ENCODE results near the gene CLECL1.

CLECL1 gene

DNA sequence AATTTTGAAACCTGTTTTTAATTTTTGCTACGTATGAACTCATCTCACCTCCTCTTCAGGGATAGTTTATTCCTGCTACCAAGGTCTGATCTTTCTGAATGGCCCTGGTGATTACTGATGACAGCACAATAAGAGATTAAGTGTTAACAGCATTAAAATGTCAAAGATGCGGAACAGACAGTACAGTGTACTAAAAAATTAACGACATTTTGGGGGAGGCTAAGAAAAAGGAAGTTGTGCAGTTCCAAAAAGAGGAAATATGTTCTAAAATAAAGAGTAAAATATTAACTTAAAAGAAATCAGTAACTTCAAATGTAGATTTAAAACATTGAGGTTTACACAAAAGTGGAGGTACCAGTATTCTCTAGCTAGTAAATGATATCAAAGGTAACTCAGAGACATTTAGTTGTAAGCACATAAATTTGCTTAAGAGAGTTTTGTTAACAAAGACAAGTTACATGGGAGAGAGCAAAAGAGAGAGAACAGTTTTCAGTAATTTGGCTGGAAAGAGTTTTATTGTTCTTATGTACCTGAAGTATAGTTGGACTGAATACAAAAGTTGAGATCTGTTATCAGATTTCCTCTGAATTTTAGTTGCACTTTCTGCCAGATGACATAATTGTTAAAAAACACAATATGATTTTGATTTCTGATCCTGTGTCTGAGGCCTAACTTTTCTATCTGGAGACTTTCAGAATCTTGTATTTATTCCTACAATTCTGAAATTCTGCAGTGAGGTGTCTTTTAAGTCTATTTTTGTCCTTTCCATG, 4.2 kb upstream of the CLECL1 start:
- no peaks in the 10 kb centered on the region for H3K36me3 ChIP-seq (replicated peaks; ENCODE audit: insufficient read depth, low read length)
- H3K4me3 ChIP-seq (ENCODE audit: low read length), result no peak overlapping the region
- H3K9me3 ChIP-seq (replicated peaks; ENCODE audit: insufficient read depth, low read length), result no peaks in the 10 kb centered on the region
- no peak overlapping the region for H3K4me2 ChIP-seq (ENCODE audit: low read depth, low read length)
- peaks cover 19% of the 10 kb centered on the region for H3F3A ChIP-seq (ENCODE audit: insufficient read depth, low read length)
- no peak overlapping the region for H2AFZ ChIP-seq (ENCODE audit: low read length)
- no peak overlapping the region for H3K27ac ChIP-seq (ENCODE audit: low read length)
- DNase-seq, result no peak
- no peaks in the 10 kb centered on the region for H3K79me2 ChIP-seq (ENCODE audit: low read length)
- H3K4me1 ChIP-seq (ENCODE audit: low read length), result peaks cover 28% of the 10 kb centered on the region
- H3K27me3 ChIP-seq (replicated peaks; ENCODE audit: insufficient read depth, low read length), result no peaks in the 10 kb centered on the region
- H4K20me1 ChIP-seq (ENCODE audit: insufficient read depth, low read length), result no peaks in the 10 kb centered on the region
- H3K9ac ChIP-seq (ENCODE audit: low read length), result no peak overlapping the region
- H3K9me2 ChIP-seq (replicated peaks; ENCODE audit: insufficient read depth, low read length), result no peaks in the 10 kb centered on the region
- no peak for TF ChIP-seq EZH2phosphoT487 (IDR thresholded peaks at IDR 0.05; ENCODE audit: low read length)
- no peak for TF ChIP-seq EZH2 (optimal IDR thresholded peaks at IDR 0.05; ENCODE audit: low read depth, low read length)
- TF ChIP-seq, protein P1, sequence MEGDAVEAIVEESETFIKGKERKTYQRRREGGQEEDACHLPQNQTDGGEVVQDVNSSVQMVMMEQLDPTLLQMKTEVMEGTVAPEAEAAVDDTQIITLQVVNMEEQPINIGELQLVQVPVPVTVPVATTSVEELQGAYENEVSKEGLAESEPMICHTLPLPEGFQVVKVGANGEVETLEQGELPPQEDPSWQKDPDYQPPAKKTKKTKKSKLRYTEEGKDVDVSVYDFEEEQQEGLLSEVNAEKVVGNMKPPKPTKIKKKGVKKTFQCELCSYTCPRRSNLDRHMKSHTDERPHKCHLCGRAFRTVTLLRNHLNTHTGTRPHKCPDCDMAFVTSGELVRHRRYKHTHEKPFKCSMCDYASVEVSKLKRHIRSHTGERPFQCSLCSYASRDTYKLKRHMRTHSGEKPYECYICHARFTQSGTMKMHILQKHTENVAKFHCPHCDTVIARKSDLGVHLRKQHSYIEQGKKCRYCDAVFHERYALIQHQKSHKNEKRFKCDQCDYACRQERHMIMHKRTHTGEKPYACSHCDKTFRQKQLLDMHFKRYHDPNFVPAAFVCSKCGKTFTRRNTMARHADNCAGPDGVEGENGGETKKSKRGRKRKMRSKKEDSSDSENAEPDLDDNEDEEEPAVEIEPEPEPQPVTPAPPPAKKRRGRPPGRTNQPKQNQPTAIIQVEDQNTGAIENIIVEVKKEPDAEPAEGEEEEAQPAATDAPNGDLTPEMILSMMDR (IDR thresholded peaks at IDR 0.05; ENCODE audit: low read length), result no peak

DNA sequence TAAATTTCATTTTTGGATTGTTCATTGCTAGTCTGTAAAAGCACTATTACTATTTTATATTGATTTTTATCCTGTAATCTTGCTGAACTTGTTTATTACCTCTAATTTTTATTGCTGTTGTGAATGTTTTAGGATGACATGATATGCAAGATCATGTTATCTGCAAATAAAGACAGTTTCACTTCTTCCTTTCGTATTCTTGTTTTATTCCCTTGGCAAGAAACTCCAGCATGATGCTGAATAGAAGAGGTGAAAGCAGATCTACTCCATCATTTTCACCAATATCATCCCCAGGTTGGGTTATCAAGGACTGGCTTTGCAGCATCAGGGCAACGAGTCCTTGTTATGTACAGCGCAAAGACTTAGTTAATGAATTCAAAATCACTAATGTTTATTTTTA, 2.7 kb upstream of the CLECL1 start:
- H3K9me3 ChIP-seq (replicated peaks; ENCODE audit: insufficient read depth, low read length), result no peaks in the 10 kb centered on the region
- H3K27ac ChIP-seq (ENCODE audit: low read length), result no peak overlapping the region
- H3K27me3 ChIP-seq (replicated peaks; ENCODE audit: insufficient read depth, low read length), result no peaks in the 10 kb centered on the region
- H3K4me1 ChIP-seq (ENCODE audit: low read length), result peaks cover 27% of the 10 kb centered on the region
- peaks cover 11% of the 10 kb centered on the region for H3F3A ChIP-seq (ENCODE audit: insufficient read depth, low read length)
- no peak overlapping the region for H3K9ac ChIP-seq (ENCODE audit: low read length)
- no peaks in the 10 kb centered on the region for H4K20me1 ChIP-seq (ENCODE audit: insufficient read depth, low read length)
- no peak for TF ChIP-seq EZH2phosphoT487 (IDR thresholded peaks at IDR 0.05; ENCODE audit: low read length)
- no peak for TF ChIP-seq EZH2 (optimal IDR thresholded peaks at IDR 0.05; ENCODE audit: low read depth, low read length)
- TF ChIP-seq, protein P1 (IDR thresholded peaks at IDR 0.05; ENCODE audit: low read length), result no peak
- DNase-seq, result no peak
- H3K4me3 ChIP-seq (ENCODE audit: low read length), result no peak overlapping the region
- H3K36me3 ChIP-seq (replicated peaks; ENCODE audit: insufficient read depth, low read length), result no peaks in the 10 kb centered on the region
- no peaks in the 10 kb centered on the region for H3K9me2 ChIP-seq (replicated peaks; ENCODE audit: insufficient read depth, low read length)
- H3K79me2 ChIP-seq (ENCODE audit: low read length), result no peaks in the 10 kb centered on the region
- no peak overlapping the region for H2AFZ ChIP-seq (ENCODE audit: low read length)
- H3K4me2 ChIP-seq (ENCODE audit: low read depth, low read length), result no peak overlapping the region

DNA sequence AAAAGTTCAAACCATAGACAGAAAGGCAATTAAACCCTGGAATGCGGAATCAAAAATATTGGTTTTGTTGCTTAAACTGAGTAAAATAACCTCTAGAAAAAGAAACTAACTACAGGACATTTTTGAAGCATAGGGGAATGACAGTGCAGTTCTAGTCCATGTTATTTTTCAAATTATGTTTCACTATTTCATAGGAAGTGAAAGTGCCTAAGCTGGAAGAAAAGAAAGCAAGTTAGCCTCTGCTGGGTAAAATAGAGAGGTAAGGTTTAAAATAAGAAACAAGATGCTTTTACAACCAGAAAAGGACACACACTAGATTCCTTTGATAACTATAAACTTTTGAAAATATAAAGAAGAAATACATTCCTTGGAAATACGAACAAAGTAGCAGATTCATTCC, 1.1 kb downstream of the CLECL1 start:
- Histone ChIP-seq H3K36me3 (replicated peaks; ENCODE audit: insufficient read depth, low read length) (no peaks in the 10 kb centered on the region), H4K20me1 (ENCODE audit: insufficient read depth, low read length) (no peaks in the 10 kb centered on the region), H3K79me2 (ENCODE audit: low read length) (no peaks in the 10 kb centered on the region), H3K27me3 (replicated peaks; ENCODE audit: insufficient read depth, low read length) (no peaks in the 10 kb centered on the region), H3K9me3 (replicated peaks; ENCODE audit: insufficient read depth, low read length) (no peaks in the 10 kb centered on the region), H3K9ac (ENCODE audit: low read length) (no peak overlapping the region), H3K4me1 (ENCODE audit: low read length) (peaks cover 18% of the 10 kb centered on the region), H3K4me2 (ENCODE audit: low read depth, low read length) (peak overlapping the region; percentile 61), H3K4me3 (ENCODE audit: low read length) (peak overlapping the region; percentile 10; the same call in 1 of the 2 replicates), H3K9me2 (replicated peaks; ENCODE audit: insufficient read depth, low read length) (no peaks in the 10 kb centered on the region), H3F3A (ENCODE audit: insufficient read depth, low read length) (peaks cover 9% of the 10 kb centered on the region), H2AFZ (ENCODE audit: low read length) (no peak overlapping the region), H3K27ac (ENCODE audit: low read length) (peak overlapping the region; percentile 17; the same call in 1 of the 2 replicates)
- DNase-seq, result peak; percentile 74
- TF ChIP-seq EZH2 (optimal IDR thresholded peaks at IDR 0.05; ENCODE audit: low read depth, low read length) (no peak), EZH2phosphoT487 (IDR thresholded peaks at IDR 0.05; ENCODE audit: low read length) (no peak)
- TF ChIP-seq, protein P1 (IDR thresholded peaks at IDR 0.05; ENCODE audit: low read length), result no peak

All from MM.1S (cell line).